GM18870 (cell line): ENCODE measurements around the gene HLA-A.

Experiments used
- ATAC-seq: cut with Tn5 transposase; IDR thresholded peaks from one replicate; pipeline ENCODE4 v1.9.1; 2021; ENCODE audit warnings: moderate library complexity; ENCODE audit not compliant: unreplicated experiment

Gene HLA-A

GRCh38 chr6:29984232-29984631 is 41.9 kb downstream of the HLA-A start:
- ATAC-seq: no peak

GRCh38 chr6:29984992-29985391 is 42.7 kb downstream of the HLA-A start:
- ATAC-seq: no peak

- ATAC-seq: no peak
Observed at GRCh38 chr6:29986179-29986781, 43.9 kb downstream of the HLA-A start.

- ATAC-seq: no peak
Observed at GRCh38 chr6:29989211-29989610, 46.9 kb downstream of the HLA-A start.

GRCh38 chr6:29990931-29991330 is 48.6 kb downstream of the HLA-A start:
- ATAC-seq: no peak

GRCh38 chr6:29992807-29993206 is 50.5 kb downstream of the HLA-A start:
- no peak for ATAC-seq

GRCh38 chr6:29994826-29995225 is 52.5 kb downstream of the HLA-A start:
- no peak for ATAC-seq

- ATAC-seq: no peak
Observed at GRCh38 chr6:29995340-29995777, 53.0 kb downstream of the HLA-A start.
